Measurements from ENCODE around the gene CAGE1.

CAGE1 gene

GRCh38 chr6:7389451-7390225 lies at the start of gene CAGE1, which contains the start of gene RIOK1:
Gene CAGE1 (minus strand): TSS chr6:7389742. CDS start chr6:7387173, 2,569 bp downstream.
Gene RIOK1 (plus strand): TSS chr6:7389808. CDS start chr6:7390003, 195 bp downstream.
- peak; percentile 97 to 98 (median 97) for DNase-seq

- peak; percentile 36 to 64 (median 63) for DNase-seq
Observed at GRCh38 chr6:7439228-7439627, 49.7 kb upstream of the CAGE1 start.

DNA sequence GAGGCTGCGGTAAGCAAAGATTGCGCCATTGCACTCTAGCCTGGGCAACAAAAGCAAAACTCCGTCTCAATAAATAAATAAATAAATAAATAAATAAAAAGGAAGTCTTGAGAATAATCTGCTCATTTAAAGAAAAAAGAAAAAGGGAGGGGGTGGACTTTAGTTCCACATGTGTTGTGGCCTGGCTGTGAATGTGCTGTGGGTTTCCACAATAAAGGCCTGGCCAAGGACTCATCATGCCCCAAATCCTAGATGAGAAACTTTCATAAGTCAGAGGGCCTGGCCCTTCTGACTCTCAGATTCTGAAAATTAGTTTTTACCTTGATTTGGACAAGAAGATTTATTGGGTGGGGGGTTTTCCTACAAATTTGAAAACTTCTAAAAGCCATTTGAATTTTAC lies 48.5 kb upstream of the CAGE1 start:
- DNase-seq, result peak; percentile 42 to 59 (median 47)

DNA sequence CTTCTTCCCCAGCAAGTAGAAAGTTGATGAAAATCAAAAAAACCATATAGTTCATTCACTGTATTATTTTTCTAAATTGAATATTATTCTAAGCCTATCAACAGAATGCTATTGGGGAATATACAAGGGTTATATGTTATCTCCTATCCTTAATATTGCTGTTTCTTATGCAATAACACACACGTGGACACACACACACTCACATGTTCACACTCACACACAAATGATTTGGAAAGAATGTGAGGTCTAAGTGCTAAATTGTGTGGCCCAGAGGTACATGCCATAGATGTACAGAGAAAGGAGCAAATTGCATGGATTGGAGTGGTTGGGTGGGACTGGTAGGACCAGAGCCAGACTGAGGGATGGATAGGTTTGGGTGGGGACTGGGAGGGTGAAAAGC lies 45.1 kb upstream of the CAGE1 start:
- DNase-seq, result no peak

DNA sequence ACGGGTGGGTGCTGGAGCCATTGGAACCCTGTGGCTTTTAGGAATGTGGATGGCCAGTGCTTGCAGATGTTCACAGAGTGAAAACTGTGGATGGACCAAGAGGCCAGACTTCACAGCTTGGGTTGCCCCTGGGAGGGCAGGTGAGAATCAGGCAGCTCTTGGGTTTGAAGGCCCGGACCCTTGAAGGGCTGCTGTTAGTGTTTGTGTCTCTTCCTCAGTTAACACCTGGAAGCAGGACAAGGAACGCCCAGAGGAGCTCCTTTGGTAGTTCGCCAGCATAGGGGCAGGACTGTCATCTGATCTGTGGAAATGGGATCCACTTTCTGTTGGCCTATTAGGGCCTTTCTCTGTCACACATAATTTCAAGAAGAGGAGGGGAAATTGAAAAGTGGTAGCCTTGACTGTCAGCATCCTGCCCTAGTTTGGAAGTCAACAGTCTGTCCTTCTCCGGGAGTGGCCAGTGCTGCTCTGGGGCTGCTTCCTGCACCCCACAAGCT lies 43.6 kb upstream of the CAGE1 start:
- no peak for DNase-seq

- no peak for DNase-seq
Observed at GRCh38 chr6:7432391-7433120, 43.0 kb upstream of the CAGE1 start.

- peak in 1 of 3 donors; percentile 20 for DNase-seq
Observed at GRCh38 chr6:7431674-7432390, 42.3 kb upstream of the CAGE1 start.

GRCh38 chr6:7431313-7431673 lies 41.8 kb upstream of the CAGE1 start:
- DNase-seq, result peak; percentile 57 to 62 (median 59)

GRCh38 chr6:7426447-7427169 lies 37.1 kb upstream of the CAGE1 start:
- DNase-seq, result no peak

DNA sequence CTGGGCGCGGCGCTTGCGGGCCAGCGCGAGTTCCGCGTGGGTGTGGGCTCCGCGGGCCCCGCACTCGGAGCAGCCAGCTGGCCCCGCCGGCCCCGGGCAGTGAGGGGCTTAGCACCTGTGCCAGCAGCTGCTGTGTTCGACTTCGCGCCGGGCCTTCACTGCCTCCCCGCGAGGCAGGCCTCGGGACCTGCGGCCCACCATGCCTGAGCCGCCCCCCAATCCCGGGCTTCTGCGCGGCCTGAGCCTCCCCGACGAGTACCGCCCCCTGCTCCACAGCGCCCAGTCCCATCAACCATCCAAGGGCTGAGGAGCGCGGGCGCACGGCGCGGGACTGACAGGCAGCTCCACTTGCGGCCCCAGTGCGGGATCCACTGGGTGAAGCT lies 36.3 kb upstream of the CAGE1 start:
- DNase-seq, result no peak

- peak; percentile 55 to 67 (median 62) for DNase-seq
Observed at GRCh38 chr6:7424967-7425807, 35.6 kb upstream of the CAGE1 start.

GRCh38 chr6:7424058-7424457 lies 34.5 kb upstream of the CAGE1 start:
- no peak for DNase-seq

DNA sequence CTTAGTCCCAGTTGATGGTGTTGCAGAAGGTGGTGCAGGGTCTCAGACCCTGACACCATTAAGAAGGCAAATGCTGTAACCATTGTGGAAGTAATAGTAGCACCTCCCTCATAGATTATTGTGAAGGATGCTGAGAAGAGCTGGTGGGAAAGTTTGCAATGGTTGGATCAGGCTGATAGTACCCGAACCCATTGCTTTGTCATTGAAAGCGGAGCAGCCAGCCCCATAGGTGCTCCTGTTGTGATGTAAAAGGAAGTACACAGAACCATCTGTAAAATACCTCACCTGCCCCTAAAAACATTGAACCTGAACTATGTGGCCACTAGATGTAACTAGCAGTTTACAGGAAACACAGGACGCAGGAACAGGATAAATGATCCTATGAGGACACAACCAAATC lies 31.5 kb upstream of the CAGE1 start:
- DNase-seq, result no peak

DNA sequence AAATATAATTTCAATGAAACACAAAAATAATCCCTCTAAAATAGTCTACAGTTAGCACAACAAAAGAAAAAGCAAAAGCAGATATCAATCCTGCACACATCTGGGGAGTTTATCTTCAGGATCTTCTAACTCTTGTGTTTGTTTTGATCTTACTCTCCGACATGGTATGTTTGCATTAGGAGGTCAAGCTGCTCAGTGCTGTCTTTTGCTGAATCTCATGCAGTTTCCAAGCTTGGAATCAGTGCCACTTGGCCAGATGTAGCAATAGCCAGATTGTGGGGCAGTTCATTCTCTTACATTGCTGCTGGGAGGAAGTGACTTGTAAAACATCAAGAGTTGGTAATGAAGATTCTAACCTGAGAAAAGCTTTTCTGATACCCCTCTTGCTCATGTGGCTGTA lies 29.5 kb upstream of the CAGE1 start:
- no peak for DNase-seq

GRCh38 chr6:7418238-7418905 lies 28.8 kb upstream of the CAGE1 start:
- no peak for DNase-seq

DNA sequence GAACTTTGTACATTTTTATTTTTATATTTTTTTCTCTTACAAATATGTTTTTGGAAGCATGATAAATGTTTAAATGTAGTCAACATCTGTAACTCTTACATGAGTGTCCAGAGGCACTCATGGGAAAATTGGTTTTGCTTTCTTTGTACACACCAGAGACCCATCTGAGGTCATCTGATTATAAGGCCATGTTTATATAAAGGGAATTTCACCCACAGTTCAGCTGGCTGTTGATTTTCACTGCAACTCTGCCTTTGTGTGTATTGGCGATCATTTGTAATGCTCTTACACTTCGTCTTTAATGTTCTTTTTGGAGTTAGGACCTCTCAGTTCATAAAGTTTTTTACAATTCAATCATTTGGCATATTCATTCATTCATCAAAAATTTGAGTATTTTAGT lies 28.1 kb upstream of the CAGE1 start:
- no peak for DNase-seq

GRCh38 chr6:7414811-7415210 lies 25.3 kb upstream of the CAGE1 start:
- peak in 1 of 3 donors; percentile 35 for DNase-seq

DNA sequence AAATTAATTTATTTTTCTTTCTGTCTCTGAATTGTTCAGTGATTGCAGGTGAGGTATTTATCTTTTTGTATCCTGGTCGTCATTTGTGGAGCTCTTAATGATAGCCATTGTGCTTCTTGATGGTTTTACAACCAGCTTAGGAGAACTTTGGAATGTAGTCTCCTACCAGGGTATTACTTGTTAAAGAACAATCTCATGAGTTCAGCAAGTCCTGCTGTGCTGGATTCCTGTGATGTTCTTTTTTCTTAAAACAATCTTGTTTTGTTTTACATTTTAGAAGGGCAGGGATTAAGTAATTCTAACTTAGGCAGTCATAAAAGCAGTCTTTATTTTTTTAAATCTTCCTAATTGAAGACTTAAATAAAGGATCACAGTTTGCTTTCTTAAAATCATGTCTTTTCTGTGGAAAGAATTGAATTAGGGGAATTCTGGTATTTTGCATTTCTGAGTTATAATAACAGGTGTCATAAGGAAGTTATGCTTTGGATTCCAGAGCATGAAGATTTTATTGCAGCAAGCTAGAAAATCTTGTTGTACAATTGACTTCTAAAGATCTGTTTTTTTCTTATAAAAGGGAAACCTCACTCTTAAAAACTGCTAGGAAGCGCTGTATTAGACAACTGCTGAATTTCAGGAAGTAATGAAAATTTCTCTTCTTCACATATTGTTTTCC lies 23.7 kb upstream of the CAGE1 start:
- no peak for DNase-seq

GRCh38 chr6:7411328-7411727 lies 21.8 kb upstream of the CAGE1 start:
- DNase-seq, result no peak

GRCh38 chr6:7410851-7411250 lies 21.3 kb upstream of the CAGE1 start:
- no peak for DNase-seq

DNA sequence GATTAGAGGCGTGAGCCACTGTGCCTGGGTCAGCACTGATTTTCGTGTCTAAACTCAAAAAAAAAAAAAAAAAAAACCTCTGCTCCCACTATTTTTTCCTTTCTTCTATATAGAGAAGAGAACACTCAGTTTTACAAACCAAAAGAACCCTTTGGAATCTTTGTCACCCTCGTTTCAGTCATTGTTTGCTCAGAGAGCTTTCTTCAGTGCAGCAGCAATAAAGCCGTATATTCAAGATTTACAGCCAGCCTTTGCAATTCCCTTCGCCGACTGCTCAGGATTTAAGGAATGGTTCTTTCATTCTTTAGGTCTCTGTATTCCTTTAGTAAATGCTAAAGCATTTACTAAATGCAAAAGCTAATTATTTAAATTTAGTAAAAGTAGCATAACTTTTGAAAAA lies 20.2 kb upstream of the CAGE1 start:
- no peak for DNase-seq
